Coronary artery (tissue), 2 donors: ENCODE measurements around the gene NR4A3.

ENCODE experiments used
- DNase-seq: peaks from one replicate; pipeline ENCODE4 v3.0.0-alpha.2; 2017; ENCODE audit warnings: low spot score
- H3K27ac ChIP-seq, 2 donors: fragments of 200-600 bp; sonication (generic); one replicate each; pipeline ENCODE4 v1.5.1; 2016 to 2019
- H3K4me3 ChIP-seq: fragments of 200-600 bp; sonication (generic); 2 replicates; pipeline ENCODE4 v1.5.1; 2016; ENCODE audit warnings: mild to moderate bottlenecking, moderate library complexity
- CTCF ChIP-seq: fragments of 200-600 bp; sonication (generic); IDR thresholded peaks from one replicate; pipeline ENCODE4 v1.5.1; 2019; ENCODE audit warnings: antibody characterized with exemption

Gene NR4A3

DNA sequence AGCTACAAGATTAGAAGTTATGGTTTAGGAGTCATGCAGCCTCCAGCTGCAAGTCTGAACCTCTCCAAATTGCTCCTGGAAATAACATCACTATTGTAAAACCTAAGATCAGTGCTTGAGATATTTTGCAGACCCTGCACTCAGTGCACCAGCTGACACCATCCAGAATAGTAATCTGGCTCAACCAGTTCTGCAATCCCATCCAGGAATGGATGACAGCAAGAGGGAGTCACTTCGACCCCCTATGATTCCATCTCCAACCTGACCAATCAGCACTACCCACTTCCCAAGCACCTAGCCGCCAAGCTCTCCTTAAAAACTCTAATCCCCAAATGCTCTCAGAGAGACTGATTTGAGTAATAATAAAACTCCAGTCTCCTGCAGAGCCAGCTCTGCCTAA, 37.9 kb upstream of the NR4A3 start:
- no peak overlapping the region for H3K4me3 ChIP-seq
- TF ChIP-seq CTCF = no peak
- no peak overlapping the region for H3K27ac ChIP-seq
- no peak for DNase-seq

DNA sequence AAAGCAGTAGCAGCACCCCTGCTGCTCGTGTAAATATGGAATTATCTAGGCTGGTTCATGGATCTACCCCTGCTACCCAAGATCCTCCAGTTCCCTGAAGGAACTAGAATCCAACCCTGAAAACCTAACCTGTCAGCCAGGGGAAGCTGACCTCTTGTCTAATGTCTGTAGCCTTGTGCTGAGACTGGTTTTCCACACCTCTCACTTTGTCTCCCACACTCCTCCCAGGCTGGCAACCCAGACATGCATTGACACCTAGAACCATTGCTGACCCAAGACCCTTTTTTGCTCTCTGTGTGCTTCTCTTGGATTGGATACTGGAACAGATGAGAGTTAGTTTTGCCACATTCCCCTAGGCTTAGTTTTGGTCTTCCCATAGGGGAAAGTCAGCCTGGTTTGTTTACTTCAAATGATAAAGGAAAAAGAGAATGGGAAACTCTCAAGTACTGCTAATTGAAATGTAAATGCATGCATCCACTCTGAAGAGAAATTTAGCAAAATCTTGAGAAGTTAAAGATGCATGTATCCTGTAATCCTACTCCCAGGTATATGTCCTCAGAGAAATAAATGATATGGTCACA, 36.6 kb upstream of the NR4A3 start:
- DNase-seq = no peak
- H3K27ac ChIP-seq = no peak overlapping the region
- no peak for TF ChIP-seq CTCF
- no peak overlapping the region for H3K4me3 ChIP-seq

DNA sequence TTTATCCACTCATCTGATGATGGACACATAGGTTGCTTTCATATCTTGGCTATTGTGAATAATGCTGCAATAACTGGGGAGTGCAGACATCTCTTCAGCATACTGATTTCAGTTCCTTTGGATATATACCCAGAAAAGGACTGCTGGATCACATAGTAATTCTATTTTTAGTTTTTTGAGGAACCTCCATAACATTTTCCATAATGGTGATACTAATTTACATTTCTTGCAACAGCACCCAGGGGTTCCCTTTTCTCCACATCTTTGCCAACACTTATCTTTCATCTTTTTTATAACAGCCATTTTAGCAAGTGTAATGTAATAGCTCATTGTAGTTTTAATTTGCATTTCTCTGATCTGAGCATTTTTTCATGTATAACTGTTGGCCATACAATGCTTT, 34.1 kb upstream of the NR4A3 start:
- no peak for TF ChIP-seq CTCF
- no peak for DNase-seq
- no peak overlapping the region for H3K4me3 ChIP-seq
- no peak overlapping the region for H3K27ac ChIP-seq

GRCh38 chr9:99793528-99793927, 28.2 kb upstream of the NR4A3 start:
- no peak for DNase-seq
- TF ChIP-seq CTCF = no peak
- no peak overlapping the region for H3K27ac ChIP-seq

DNA sequence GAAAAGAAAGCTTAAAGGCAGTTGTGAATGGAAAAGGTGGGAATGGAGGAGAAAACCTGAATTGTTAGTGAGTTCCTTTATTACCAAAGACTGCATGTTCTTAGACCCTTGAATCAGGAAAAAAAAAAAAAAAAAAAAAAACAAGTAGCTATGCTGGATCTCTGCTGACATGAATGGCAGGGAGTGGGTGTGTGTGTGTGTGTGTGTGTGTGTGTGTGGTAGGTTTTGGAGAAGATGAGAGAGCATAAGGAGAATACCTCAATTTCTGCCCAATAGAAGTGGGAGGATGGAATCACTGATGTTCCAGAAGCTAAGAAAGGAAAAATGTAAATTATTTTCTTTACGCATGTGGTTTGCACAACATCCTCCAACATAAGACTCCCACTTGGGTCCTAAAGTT, 25.5 kb upstream of the NR4A3 start:
- no peak for DNase-seq
- no peak for TF ChIP-seq CTCF
- Histone ChIP-seq H3K27ac (no peak overlapping the region), H3K4me3 (no peak overlapping the region)

More at GRCh38 chr9:99793528-99793927, 28.2 kb upstream of the NR4A3 start:
- no peak overlapping the region for H3K4me3 ChIP-seq

- Histone ChIP-seq H3K4me3 (no peak overlapping the region), H3K27ac (no peak overlapping the region)
- TF ChIP-seq CTCF = no peak
- DNase-seq = no peak
Measured at GRCh38 chr9:99801775-99802174, 19.9 kb upstream of the NR4A3 start.

DNA sequence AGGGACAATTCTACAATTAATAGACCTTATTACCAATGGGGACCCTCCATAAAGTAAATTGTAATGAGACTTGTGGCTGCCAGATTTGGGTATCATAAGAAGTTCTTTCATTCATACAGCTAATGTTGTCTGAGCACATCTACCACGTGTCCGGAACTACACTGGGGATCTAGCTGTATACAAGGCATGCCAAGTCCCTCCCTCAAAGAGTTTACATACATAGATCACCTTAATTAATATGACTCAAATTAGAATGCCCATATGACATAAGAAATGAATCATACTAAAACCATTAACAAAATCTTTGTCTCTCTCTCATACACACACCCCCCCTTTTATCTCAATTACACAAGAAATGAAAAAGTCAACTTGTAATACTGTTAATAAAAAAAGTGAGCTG, 18.0 kb upstream of the NR4A3 start:
- DNase-seq = no peak
- no peak overlapping the region for H3K4me3 ChIP-seq
- no peak for TF ChIP-seq CTCF
- no peak overlapping the region for H3K27ac ChIP-seq
